ENCODE measurements around the gene CENPP. TPM values are rescaled to one million over a fixed set of nuclear protein-coding genes. Genes with fewer than 3 reads are reported as not detected.

The CENPP gene
- total RNA-seq, 1 donor = 5.4 TPM

DNA sequence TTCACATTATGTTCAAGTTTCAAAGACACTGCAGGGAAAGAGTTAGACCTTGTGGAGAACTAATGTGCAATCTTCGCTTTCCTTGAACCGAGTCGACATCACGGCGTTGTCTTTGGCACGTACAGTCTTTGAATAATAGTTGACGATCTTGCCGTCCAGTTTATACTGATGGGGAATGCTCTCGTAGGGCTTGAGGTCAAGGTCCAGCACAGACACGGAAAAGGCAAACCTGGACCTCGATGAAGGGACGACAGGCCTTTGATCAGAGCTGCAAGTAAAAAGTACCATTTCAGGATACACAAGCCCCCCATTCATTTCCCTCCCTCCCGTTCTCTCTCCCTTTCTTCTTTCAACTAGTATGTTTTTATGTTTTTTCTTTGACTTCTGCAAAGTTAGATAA, 290.0 kb downstream of the CENPP start:
- Histone ChIP-seq H4K20me1 (ENCODE audit: insufficient read depth, low read length) (peaks cover 6% of the 10 kb centered on the region), H2AFZ (ENCODE audit: low read length) (no peak overlapping the region), H3K36me3 (ENCODE audit: insufficient read depth, low read length) (peaks cover 71% of the 10 kb centered on the region), H3K9me3 (ENCODE audit: low read depth, low read length) (no peaks in the 10 kb centered on the region), H3K4me1 (ENCODE audit: insufficient read depth, low read length) (peaks cover 3% of the 10 kb centered on the region), H3K27ac (ENCODE audit: low read depth, low read length) (no peak overlapping the region), H3K27me3 (ENCODE audit: insufficient read depth, low read length) (no peaks in the 10 kb centered on the region), H3K4me2 (ENCODE audit: insufficient read depth, low read length) (no peak overlapping the region), H3K79me2 (ENCODE audit: insufficient read depth, low read length) (no peaks in the 10 kb centered on the region), H3K4me3 (ENCODE audit: insufficient read depth, low read length) (no peak overlapping the region)
- DNase-seq (ENCODE audit: insufficient read length, low spot score, missing footprints) = no peak
- TF ChIP-seq, protein P1, sequence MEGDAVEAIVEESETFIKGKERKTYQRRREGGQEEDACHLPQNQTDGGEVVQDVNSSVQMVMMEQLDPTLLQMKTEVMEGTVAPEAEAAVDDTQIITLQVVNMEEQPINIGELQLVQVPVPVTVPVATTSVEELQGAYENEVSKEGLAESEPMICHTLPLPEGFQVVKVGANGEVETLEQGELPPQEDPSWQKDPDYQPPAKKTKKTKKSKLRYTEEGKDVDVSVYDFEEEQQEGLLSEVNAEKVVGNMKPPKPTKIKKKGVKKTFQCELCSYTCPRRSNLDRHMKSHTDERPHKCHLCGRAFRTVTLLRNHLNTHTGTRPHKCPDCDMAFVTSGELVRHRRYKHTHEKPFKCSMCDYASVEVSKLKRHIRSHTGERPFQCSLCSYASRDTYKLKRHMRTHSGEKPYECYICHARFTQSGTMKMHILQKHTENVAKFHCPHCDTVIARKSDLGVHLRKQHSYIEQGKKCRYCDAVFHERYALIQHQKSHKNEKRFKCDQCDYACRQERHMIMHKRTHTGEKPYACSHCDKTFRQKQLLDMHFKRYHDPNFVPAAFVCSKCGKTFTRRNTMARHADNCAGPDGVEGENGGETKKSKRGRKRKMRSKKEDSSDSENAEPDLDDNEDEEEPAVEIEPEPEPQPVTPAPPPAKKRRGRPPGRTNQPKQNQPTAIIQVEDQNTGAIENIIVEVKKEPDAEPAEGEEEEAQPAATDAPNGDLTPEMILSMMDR (IDR thresholded peaks at IDR 0.05; ENCODE audit: extremely low read depth, low read depth, low read length) = no peak

DNA sequence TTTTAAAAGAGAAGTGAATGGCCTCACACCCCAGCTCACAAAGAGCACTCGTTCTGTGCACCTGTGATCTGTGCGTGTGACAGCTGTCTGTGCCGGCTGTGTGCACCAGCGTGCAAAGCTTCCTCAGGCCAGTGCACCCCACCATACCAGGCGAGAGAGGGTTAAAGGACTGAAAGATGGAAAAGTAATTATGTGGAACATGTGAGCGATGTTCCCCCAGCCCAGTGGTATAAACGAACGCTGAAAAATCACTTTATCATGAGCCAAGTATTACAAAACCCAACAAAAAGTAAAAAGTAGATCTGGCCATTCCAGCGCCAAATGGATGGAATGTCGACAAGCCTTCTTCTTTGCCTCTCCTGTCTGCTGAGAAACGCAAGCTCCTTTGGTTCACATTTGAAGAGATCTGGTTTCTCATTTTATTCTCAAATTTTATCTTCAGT, 290.5 kb downstream of the CENPP start:
- H3K27me3 ChIP-seq (ENCODE audit: insufficient read depth, low read length) = no peaks in the 10 kb centered on the region
- no peak overlapping the region for H3K4me3 ChIP-seq (ENCODE audit: insufficient read depth, low read length)
- H3K27ac ChIP-seq (ENCODE audit: low read depth, low read length) = no peak overlapping the region
- H3K36me3 ChIP-seq (ENCODE audit: insufficient read depth, low read length) = peaks cover 72% of the 10 kb centered on the region
- TF ChIP-seq, protein P1 (IDR thresholded peaks at IDR 0.05; ENCODE audit: extremely low read depth, low read depth, low read length) = no peak
- no peak for DNase-seq (ENCODE audit: insufficient read length, low spot score, missing footprints)
- H3K4me2 ChIP-seq (ENCODE audit: insufficient read depth, low read length) = no peak overlapping the region
- peaks cover 6% of the 10 kb centered on the region for H4K20me1 ChIP-seq (ENCODE audit: insufficient read depth, low read length)
- H2AFZ ChIP-seq (ENCODE audit: low read length) = no peak overlapping the region
- no peaks in the 10 kb centered on the region for H3K9me3 ChIP-seq (ENCODE audit: low read depth, low read length)
- no peaks in the 10 kb centered on the region for H3K79me2 ChIP-seq (ENCODE audit: insufficient read depth, low read length)
- H3K4me1 ChIP-seq (ENCODE audit: insufficient read depth, low read length) = peaks cover 3% of the 10 kb centered on the region

DNA sequence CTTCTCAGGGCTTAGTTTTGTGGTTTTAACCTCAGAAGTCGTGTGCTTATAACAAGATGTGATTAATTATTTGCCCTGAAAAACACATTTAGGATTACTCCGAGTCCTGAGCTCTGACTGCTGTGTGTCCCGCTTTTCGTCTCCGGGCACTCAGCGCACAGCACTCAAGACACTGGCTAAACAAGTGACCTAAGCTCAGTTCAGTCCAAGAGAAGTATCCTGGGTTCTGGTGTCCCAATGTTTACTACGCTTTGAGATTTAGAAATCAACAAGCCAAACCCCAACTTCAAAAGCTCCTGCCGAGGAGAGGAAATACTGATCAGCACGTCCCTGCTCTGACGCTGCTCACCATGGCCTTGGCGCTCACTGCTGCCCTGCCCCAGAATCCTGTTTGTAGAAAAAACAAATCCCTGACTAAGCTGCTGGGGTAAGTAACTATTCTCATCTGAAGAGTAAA, 290.9 kb downstream of the CENPP start:
- TF ChIP-seq, protein P1 (IDR thresholded peaks at IDR 0.05; ENCODE audit: extremely low read depth, low read depth, low read length) = no peak
- Histone ChIP-seq H4K20me1 (ENCODE audit: insufficient read depth, low read length) (peaks cover 6% of the 10 kb centered on the region), H2AFZ (ENCODE audit: low read length) (no peak overlapping the region), H3K4me1 (ENCODE audit: insufficient read depth, low read length) (peaks cover 3% of the 10 kb centered on the region), H3K36me3 (ENCODE audit: insufficient read depth, low read length) (peaks cover 73% of the 10 kb centered on the region), H3K4me3 (ENCODE audit: insufficient read depth, low read length) (no peak overlapping the region), H3K27me3 (ENCODE audit: insufficient read depth, low read length) (no peaks in the 10 kb centered on the region), H3K79me2 (ENCODE audit: insufficient read depth, low read length) (no peaks in the 10 kb centered on the region), H3K9me3 (ENCODE audit: low read depth, low read length) (no peaks in the 10 kb centered on the region), H3K4me2 (ENCODE audit: insufficient read depth, low read length) (no peak overlapping the region), H3K27ac (ENCODE audit: low read depth, low read length) (no peak overlapping the region)
- DNase-seq (ENCODE audit: insufficient read length, low spot score, missing footprints) = no peak

DNA sequence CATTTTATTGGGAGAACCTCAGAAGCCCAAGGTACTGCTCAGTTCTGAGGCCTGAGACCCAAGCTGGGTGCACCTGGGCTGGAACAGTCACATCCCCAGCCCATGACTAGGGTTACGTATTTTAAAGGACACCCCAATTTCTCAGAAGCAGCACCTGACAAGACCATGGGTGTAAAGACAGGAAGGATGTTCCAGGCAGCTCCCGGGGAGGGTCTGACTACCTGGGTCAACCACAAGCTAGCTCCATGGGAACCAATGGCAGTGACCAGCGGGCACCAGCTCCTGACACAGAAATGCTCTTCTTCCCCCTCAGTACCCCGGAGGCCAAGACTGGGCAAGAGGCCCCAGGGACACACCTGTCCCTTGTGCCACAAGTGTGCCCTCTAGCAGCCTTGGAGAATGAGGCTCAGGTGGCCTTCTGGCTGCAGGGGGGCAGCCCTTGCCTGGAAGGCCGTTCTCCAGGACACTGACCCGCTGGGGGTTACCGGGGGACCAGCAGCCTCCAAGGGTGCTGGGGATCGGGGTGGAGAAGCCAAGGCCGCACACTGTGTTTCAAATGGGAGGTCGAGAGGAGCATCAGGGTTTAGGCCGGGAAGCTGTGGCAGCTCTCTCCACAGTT, 291.6 kb downstream of the CENPP start:
- Histone ChIP-seq H4K20me1 (ENCODE audit: insufficient read depth, low read length) (peaks cover 6% of the 10 kb centered on the region), H3K79me2 (ENCODE audit: insufficient read depth, low read length) (no peaks in the 10 kb centered on the region), H3K4me1 (ENCODE audit: insufficient read depth, low read length) (peaks cover 3% of the 10 kb centered on the region), H3K4me3 (ENCODE audit: insufficient read depth, low read length) (no peak overlapping the region), H3K36me3 (ENCODE audit: insufficient read depth, low read length) (peaks cover 67% of the 10 kb centered on the region), H2AFZ (ENCODE audit: low read length) (no peak overlapping the region), H3K4me2 (ENCODE audit: insufficient read depth, low read length) (no peak overlapping the region), H3K27me3 (ENCODE audit: insufficient read depth, low read length) (no peaks in the 10 kb centered on the region), H3K9me3 (ENCODE audit: low read depth, low read length) (no peaks in the 10 kb centered on the region), H3K27ac (ENCODE audit: low read depth, low read length) (no peak overlapping the region)
- no peak for DNase-seq (ENCODE audit: insufficient read length, low spot score, missing footprints)
- TF ChIP-seq, protein P1 (IDR thresholded peaks at IDR 0.05; ENCODE audit: extremely low read depth, low read depth, low read length) = no peak

Measured in osteoblast (primary cell).